GM12892 (cell line): ENCODE data around the gene SIK3.

Experiments used
- POLR2A ChIP-seq: IDR thresholded peaks from 2 replicates; pipeline ENCODE4 v1.6.1; 2011; ENCODE audit warnings: low read depth, low read length, control low read depth
- POLR2AphosphoS5 ChIP-seq: IDR thresholded peaks from 2 replicates; pipeline ENCODE4 v1.6.1; 2011; ENCODE audit warnings: low read depth, low read length, control low read depth

DNA sequence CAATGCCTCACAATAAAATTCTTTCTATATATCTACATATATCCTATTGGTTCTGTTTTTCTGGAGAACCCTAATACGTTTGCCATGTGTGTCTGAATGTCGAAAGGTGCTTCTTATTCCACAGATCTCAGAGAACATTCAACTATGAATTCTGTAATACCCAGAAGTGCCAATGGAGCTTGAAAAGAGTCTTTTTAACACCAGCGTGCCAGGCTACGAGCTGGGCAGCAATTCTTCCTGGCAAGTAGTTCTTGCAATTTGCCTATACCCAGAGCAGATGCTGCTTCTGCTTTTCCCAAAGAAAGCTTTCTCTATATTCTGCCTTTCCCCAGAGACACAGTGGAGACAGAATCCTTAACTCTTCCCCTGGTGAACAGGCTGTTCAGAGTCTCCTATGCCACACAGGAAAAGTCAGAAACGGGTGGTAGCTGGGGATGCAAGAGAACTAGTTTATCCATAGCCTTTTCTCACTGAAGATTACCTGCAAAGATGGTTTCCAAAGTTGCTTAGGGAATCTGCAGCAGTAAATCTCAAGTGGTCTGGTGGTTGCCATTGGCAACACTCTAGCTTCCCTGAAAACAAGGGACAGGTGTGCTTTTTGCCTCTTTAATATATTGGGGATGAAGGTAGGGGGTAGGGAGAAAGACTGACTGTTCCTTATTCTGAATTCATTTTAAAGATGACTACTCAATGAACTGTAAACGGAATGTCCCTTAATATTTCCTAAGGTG lies 29.1 kb upstream of the SIK3 start:
- TF ChIP-seq POLR2AphosphoS5, result no peak
- TF ChIP-seq POLR2A, result no peak
